ENCODE results near the gene MBP. TPM values are rescaled to one million over a fixed set of nuclear protein-coding genes. Genes with fewer than 3 reads are reported as not detected.
"Not testable (repeated sequence)": the region's sequence is repeated elsewhere in the genome, so short reads cannot be mapped to it uniquely, and the experiment has no call there.

The MBP gene
- total RNA-seq, 1 experiment from 2014 or later = 4.5 TPM

DNA sequence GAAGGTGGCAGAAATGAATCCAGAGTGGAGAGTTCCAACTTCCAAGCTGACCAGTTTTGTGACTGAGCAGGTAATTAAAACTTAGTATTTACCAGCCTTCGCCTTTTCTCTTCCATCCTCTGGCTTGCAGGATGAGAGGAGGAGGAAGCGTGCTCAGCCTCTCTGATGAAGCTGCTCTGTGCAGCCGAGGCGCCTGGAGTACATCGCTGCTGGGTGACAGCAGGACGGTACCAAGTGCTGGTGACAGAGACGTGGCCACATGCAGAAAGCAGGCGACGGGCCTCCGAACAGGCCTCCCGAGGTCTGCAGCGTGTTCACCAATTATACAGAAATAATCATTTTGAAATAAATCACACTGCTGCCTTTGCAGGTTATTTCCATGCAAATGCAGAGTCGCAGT, 95.0 kb downstream of the MBP start:
- no peak overlapping the region for H3K4me3 ChIP-seq (ENCODE audit: insufficient read depth, low read depth, low read length)
- H3K27me3 ChIP-seq (ENCODE audit: control insufficient read depth, insufficient read depth, low read length) = no peaks in the 10 kb centered on the region
- DNase-seq = no peak
- H3K36me3 ChIP-seq (replicated peaks; ENCODE audit: control insufficient read depth, insufficient read depth, low read length) = no peaks in the 10 kb centered on the region

DNA sequence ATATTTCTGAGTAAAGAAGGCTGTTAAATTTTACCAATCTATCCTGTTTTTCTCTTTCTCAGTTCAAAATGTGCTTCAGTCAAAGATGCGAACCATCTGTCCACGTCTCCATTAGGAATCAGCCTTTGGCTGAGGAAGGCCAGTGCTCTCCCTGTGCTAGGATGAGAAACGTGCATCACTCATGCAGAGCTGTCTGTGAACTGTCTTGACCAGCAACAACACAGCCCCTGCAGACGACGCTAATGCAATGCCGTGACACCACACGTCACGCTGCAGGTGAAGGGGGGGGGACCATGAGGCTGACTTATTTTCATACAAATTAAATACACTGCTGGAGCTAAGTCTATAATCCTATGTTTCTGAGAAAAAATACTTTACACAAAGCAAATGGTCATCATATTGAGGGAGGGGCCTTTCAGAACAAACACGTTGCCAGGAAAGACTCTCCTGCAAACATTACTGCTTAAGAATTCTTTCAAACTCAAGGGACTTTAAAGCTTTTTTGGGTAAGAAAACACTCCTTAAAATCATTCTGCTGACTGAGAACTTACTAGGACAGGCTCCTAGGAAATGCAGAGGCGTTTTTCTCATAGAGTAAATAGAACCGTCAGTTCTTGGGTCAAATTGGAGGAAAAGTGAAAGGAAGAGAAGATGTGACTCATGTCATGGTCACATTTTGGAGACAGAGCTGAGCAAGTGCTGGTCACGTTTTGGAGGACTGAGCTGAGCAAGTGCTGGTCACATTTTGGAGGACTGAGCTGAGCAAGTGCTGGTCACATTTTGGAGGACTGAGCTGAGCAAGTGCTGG, 97.0 kb downstream of the MBP start:
- Histone ChIP-seq H3K4me3 (ENCODE audit: insufficient read depth, low read depth, low read length) (no peak overlapping the region), H3K36me3 (replicated peaks; ENCODE audit: control insufficient read depth, insufficient read depth, low read length) (no peaks in the 10 kb centered on the region), H3K27me3 (ENCODE audit: control insufficient read depth, insufficient read depth, low read length) (no peaks in the 10 kb centered on the region)
- no peak for DNase-seq

DNA sequence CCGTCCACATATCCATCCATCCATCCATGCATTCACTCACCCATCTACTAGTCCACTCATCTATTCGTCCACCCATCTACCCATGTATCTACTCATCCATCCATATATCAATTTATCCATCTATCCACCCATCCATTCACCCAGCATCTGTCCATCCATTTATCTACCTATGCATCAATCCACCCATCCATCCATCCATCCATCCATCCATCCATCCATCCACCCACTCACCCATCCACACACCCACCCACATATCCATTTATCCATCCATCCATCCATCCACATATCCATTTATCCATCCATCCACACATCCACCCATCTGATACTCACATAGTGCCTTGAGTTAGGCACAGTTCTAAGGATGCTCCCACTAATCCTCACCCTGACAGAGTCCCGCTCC, 99.0 kb downstream of the MBP start:
- Histone ChIP-seq H3K36me3 (replicated peaks; ENCODE audit: control insufficient read depth, insufficient read depth, low read length) (no peaks in the 10 kb centered on the region), H3K27me3 (ENCODE audit: control insufficient read depth, insufficient read depth, low read length) (no peaks in the 10 kb centered on the region), H3K4me3 (ENCODE audit: insufficient read depth, low read depth, low read length) (no peak overlapping the region)
- DNase-seq = no peak

- no peak for DNase-seq
- Histone ChIP-seq H3K4me3 (ENCODE audit: insufficient read depth, low read depth, low read length) (no peak overlapping the region), H3K36me3 (replicated peaks; ENCODE audit: control insufficient read depth, insufficient read depth, low read length) (no peaks in the 10 kb centered on the region), H3K27me3 (ENCODE audit: control insufficient read depth, insufficient read depth, low read length) (no peaks in the 10 kb centered on the region)
Observed at GRCh38 chr18:77032181-77032701, 100.3 kb downstream of the MBP start.

- no peak overlapping the region for H3K4me3 ChIP-seq (ENCODE audit: insufficient read depth, low read depth, low read length)
- no peaks in the 10 kb centered on the region for H3K27me3 ChIP-seq (ENCODE audit: control insufficient read depth, insufficient read depth, low read length)
- H3K36me3 ChIP-seq (replicated peaks; ENCODE audit: control insufficient read depth, insufficient read depth, low read length) = no peaks in the 10 kb centered on the region
- DNase-seq = no peak
Observed at GRCh38 chr18:77031662-77032061, 100.9 kb downstream of the MBP start.

GRCh38 chr18:77030201-77030600, 102.4 kb downstream of the MBP start:
- no peaks in the 10 kb centered on the region for H3K27me3 ChIP-seq (ENCODE audit: control insufficient read depth, insufficient read depth, low read length)
- H3K36me3 ChIP-seq (replicated peaks; ENCODE audit: control insufficient read depth, insufficient read depth, low read length) = no peaks in the 10 kb centered on the region
- DNase-seq = no peak
- H3K4me3 ChIP-seq (ENCODE audit: insufficient read depth, low read depth, low read length) = no peak overlapping the region

GRCh38 chr18:77025831-77026363, 106.7 kb downstream of the MBP start:
- DNase-seq = no peak
- Histone ChIP-seq H3K4me3 (ENCODE audit: insufficient read depth, low read depth, low read length) (no peak overlapping the region), H3K36me3 (replicated peaks; ENCODE audit: control insufficient read depth, insufficient read depth, low read length) (no peaks in the 10 kb centered on the region), H3K27me3 (ENCODE audit: control insufficient read depth, insufficient read depth, low read length) (no peaks in the 10 kb centered on the region)

DNA sequence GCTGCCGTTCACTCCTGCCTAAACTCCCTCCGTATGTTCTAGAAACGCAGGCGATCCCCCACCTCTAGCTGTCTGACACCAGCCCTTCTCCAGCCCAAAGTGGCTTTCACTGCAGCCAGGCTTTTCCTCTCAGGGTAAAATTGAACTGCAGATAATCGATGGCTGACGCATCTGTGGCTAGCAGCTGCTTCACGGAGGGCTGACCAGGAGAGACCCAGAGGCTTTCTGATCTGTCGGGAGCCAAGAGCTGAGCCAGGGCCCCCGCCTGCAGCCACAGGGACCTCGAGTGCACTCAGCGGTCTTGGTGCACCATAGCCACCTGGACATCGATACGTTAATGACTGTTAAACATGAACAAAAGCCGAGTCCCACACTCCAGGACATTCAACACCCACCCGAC, 107.5 kb downstream of the MBP start:
- Histone ChIP-seq H3K36me3 (replicated peaks; ENCODE audit: control insufficient read depth, insufficient read depth, low read length) (no peaks in the 10 kb centered on the region), H3K4me3 (ENCODE audit: insufficient read depth, low read depth, low read length) (no peak overlapping the region), H3K27me3 (ENCODE audit: control insufficient read depth, insufficient read depth, low read length) (no peaks in the 10 kb centered on the region)
- DNase-seq = no peak

DNA sequence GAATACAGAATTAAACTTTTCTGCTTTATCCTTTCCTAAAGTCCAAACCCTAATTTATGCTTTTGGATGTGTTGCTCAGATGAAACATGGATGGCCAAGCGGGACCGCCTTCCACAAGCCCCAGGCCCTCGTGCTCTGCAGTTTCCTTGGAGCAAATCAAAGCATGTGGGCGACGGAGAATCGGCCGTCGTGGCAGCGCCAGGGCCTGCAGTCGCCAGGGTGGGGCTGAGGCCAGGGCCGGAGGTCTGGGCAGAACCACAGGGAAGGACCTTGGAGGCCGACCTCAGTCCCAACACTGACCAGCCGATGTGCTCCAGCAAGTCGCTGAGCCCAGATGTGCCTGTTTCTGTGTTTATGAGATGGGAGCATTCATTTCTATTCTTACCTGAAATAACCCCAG, 108.1 kb downstream of the MBP start:
- Histone ChIP-seq H3K4me3 (ENCODE audit: insufficient read depth, low read depth, low read length) (no peak overlapping the region), H3K27me3 (ENCODE audit: control insufficient read depth, insufficient read depth, low read length) (no peaks in the 10 kb centered on the region), H3K36me3 (replicated peaks; ENCODE audit: control insufficient read depth, insufficient read depth, low read length) (no peaks in the 10 kb centered on the region)
- DNase-seq = no peak

DNA sequence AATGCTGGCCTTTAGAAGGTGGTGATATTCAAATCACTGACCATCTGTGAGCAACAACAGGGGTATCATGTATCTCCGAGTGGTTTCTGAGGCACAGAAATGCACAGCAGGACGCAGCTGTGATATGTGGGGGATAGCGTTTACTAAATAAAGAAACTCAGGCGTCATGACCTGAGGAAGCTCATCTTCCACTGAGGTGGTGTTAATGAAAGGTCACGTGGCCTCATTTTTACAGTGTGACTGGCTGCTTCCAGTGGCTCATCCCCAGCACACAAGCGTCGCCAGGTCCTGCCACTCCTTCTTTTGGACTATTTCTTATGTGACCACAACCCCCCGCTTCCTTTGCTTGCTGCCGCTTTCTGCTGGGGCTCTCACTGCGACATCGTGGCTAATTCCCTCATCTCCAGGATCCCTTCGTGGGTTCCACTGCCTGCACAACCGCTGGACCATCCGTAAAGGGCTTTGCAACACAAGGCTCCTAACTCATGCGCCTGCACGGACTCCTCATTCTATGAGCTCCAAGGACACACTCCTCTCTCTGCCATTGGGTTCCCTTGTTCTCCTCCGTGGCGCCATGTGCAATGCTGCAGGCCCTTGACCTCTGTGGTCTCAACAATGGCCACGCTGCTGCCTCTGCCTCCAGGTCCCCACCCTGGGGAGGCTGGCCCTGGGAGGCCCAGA, 109.3 kb downstream of the MBP start:
- Histone ChIP-seq H3K4me3 (ENCODE audit: insufficient read depth, low read depth, low read length) (no peak overlapping the region), H3K36me3 (replicated peaks; ENCODE audit: control insufficient read depth, insufficient read depth, low read length) (no peaks in the 10 kb centered on the region), H3K27me3 (ENCODE audit: control insufficient read depth, insufficient read depth, low read length) (no peaks in the 10 kb centered on the region)
- no peak for DNase-seq

GRCh38 chr18:77022556-77022955, 110.0 kb downstream of the MBP start:
- Histone ChIP-seq H3K27me3 (ENCODE audit: control insufficient read depth, insufficient read depth, low read length) (no peaks in the 10 kb centered on the region), H3K36me3 (replicated peaks; ENCODE audit: control insufficient read depth, insufficient read depth, low read length) (no peaks in the 10 kb centered on the region), H3K4me3 (ENCODE audit: insufficient read depth, low read depth, low read length) (no peak overlapping the region)
- DNase-seq = no peak

DNA sequence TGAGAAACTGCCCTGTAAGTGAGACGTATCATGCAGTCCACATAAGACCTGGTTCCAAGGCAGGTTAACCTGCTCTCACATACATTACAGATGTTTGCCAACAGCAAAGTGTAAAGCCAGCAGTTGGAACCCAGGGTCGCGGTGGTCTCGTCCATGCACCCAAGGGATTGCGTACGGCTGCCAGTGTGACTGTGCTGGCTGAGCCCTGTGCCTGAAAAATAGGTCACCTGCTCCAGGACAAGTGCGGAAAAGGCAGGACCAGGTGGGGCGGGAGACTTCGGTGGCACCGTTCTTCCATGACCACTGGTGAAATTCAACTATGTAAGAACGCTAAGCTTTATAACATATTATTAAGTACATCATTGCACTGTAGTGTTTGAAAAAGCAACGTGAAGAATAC, 110.5 kb downstream of the MBP start:
- no peaks in the 10 kb centered on the region for H3K27me3 ChIP-seq (ENCODE audit: control insufficient read depth, insufficient read depth, low read length)
- no peak for DNase-seq
- H3K4me3 ChIP-seq (ENCODE audit: insufficient read depth, low read depth, low read length) = no peak overlapping the region
- H3K36me3 ChIP-seq (replicated peaks; ENCODE audit: control insufficient read depth, insufficient read depth, low read length) = no peaks in the 10 kb centered on the region

GRCh38 chr18:77021478-77021877, 111.1 kb downstream of the MBP start:
- H3K36me3 ChIP-seq (replicated peaks; ENCODE audit: control insufficient read depth, insufficient read depth, low read length); H3K27me3 ChIP-seq (ENCODE audit: control insufficient read depth, insufficient read depth, low read length); H3K4me3 ChIP-seq (ENCODE audit: insufficient read depth, low read depth, low read length); DNase-seq: not testable (repeated sequence)

DNA sequence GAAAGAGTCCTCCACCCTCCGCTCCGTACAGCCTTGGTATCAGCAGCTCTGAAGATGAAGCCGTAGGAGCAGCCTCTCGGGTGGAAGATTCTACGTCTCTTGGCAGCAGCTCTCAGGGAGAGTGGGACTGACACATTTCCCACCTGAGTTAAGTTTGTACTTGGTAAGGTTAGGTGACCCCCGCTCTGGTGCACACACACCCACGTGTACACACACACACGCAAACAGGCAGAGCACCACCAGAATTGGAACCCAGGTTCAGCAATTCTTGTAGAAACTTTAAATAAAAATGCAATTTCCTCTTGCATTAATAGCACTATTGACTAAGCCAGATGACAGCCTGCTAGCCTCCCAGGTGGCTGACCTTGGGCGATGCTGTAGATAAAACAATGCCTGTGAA, 111.5 kb downstream of the MBP start:
- Histone ChIP-seq H3K4me3 (ENCODE audit: insufficient read depth, low read depth, low read length) (no peak overlapping the region), H3K36me3 (replicated peaks; ENCODE audit: control insufficient read depth, insufficient read depth, low read length) (no peaks in the 10 kb centered on the region; the same call in 1 of the 2 replicates), H3K27me3 (ENCODE audit: control insufficient read depth, insufficient read depth, low read length) (no peaks in the 10 kb centered on the region)
- no peak for DNase-seq

- no peaks in the 10 kb centered on the region for H3K27me3 ChIP-seq (ENCODE audit: control insufficient read depth, insufficient read depth, low read length)
- no peak overlapping the region for H3K4me3 ChIP-seq (ENCODE audit: insufficient read depth, low read depth, low read length)
- no peak for DNase-seq
- H3K36me3 ChIP-seq (replicated peaks; ENCODE audit: control insufficient read depth, insufficient read depth, low read length) = no peaks in the 10 kb centered on the region; the same call in 1 of the 2 replicates
Observed at GRCh38 chr18:77020561-77020960, 112.0 kb downstream of the MBP start.
